Activated gamma-delta T cell treated with anti-CD3 and anti-CD28 coated beads, Interleukin-2, amount 50 U/mL, for 16 hours (primary cell): ENCODE measurements around the gene NR1D2.
"Not testable (repeated sequence)": the region's sequence is repeated elsewhere in the genome, so short reads cannot be mapped to it uniquely, and the experiment has no call there.

Experiments
- DNase-seq: peaks from one replicate; pipeline ENCODE4 v3.0.0-alpha.2; 2020; ENCODE audit warnings: low read depth

NR1D2 gene

GRCh38 chr3:23944861-23945662 is at the start of gene NR1D2:
TSS of gene NR1D2 (plus strand) at chr3:23945286. CDS start at chr3:23945579, 293 bp downstream.
- peak; percentile 68 for DNase-seq

DNA sequence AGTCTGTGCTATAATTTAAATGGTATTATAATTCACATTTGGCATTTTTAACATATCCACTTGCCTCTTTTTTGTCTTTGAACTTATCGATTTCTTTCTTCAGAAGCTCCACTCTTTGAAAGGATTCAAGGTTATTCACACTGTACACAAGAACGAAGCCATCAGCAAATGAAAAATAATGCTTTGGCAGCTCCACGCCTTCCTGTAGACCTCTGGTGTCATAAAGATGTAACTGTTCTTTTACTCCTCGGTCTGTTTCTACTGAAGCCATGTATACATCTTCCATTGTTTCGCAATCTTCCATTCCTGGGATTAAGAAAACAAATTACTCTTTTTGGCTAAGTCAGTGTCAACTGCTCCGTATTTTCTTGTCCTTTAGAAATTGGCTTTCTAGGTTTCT is 44.3 kb upstream of the NR1D2 start:
- DNase-seq: no peak

DNA sequence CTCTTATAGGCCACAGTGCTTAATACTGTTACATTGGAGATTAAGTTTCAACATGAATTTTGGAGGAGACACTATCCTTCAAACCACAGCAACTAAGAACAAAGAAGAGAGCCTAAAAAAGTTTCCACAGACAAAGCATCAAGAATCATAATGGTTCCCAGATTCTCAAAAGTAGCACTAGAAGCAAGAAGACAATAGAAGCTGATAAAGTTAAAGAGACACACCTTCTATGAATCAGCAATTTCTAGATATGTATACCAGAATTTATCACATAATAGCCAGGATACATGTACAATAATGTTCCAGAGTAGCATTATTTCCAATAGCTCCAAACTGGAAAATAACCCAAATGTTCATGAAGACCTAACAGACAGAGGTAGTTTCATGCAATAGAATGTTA is 40.5 kb upstream of the NR1D2 start:
- no peak for DNase-seq

GRCh38 chr3:23909341-23909740 is 35.7 kb upstream of the NR1D2 start:
- DNase-seq: no peak

- no peak for DNase-seq
These were observed 33.7 kb upstream of the NR1D2 start for GRCh38 chr3:23911397-23911796.

DNA sequence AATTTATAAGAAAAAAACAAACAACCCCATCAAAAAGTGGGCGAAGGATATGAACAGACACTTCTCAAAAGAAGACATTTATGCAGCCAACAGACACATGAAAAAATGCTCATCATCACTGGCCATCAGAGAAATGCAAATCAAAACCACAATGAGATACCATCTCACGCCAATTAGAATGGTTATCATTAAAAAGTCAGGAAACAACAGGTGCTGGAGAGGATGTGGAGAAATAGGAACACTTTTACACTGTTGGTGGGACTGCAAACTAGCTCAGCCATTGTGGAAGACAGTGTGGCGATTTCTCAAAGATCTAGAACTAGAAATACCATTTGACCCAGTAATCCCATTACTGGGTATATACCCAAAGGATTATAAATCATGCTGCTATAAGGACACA is 32.8 kb upstream of the NR1D2 start:
- DNase-seq: not testable (repeated sequence)

DNA sequence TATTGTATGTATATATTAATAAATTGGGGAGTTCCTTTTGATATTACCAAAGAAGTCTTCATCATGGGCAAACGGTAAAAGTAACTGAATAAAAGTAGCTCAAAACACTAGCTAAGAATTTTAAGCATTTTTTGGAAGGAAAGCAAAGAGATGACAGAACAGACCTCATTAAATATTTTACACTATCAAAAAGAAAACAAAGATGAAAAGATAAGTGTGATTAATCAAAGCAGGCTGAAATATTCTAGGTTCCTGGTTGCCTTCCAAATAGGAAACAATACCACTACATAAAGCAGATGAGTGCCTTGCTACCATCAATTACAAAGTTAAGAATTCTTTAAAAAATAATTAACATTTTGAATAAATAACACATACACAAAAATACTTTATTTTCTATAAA is 31.9 kb upstream of the NR1D2 start:
- DNase-seq: no peak

GRCh38 chr3:23913873-23914743 is 31.0 kb upstream of the NR1D2 start:
- DNase-seq: no peak

- DNase-seq: no peak
These were observed 29.5 kb upstream of the NR1D2 start for GRCh38 chr3:23915537-23916108.

GRCh38 chr3:23916152-23916885 is 28.8 kb upstream of the NR1D2 start:
- no peak for DNase-seq

GRCh38 chr3:23916886-23917678 is 28.0 kb upstream of the NR1D2 start, which contains the start of the genes NKIRAS1 and RPL15:
TSS of gene NKIRAS1 (minus strand) at chr3:23916990. CDS start at chr3:23910904, 6,086 bp downstream.
TSS of gene RPL15 (plus strand) at chr3:23917132. CDS start at chr3:23917860, 728 bp downstream.
- peak; percentile 96 for DNase-seq

DNA sequence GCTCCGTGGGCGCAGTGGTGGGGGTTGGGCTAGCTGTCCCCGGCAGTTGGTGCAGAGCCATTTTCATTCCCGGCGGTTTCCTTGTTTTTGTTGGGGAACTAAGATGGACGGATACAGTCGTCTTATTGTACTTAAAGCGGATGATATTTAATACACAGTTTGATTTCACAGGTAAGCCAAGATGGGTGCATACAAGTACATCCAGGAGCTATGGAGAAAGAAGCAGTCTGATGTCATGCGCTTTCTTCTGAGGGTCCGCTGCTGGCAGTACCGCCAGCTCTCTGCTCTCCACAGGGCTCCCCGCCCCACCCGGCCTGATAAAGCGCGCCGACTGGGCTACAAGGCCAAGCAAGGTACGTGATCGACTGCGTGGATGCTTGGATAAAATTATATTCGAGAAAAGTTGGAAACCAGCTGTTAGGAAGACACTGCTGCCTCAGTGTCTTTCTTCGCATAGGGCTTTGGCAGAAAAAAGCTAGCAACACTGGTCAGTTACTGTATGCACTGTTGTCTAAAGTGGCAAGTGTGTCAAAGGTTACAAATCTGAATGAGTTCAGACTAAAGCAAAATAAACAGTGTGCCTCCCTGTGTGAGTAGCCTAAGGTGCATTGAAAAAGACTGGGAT is 27.3 kb upstream of the NR1D2 start:
- not testable (repeated sequence) for DNase-seq

DNA sequence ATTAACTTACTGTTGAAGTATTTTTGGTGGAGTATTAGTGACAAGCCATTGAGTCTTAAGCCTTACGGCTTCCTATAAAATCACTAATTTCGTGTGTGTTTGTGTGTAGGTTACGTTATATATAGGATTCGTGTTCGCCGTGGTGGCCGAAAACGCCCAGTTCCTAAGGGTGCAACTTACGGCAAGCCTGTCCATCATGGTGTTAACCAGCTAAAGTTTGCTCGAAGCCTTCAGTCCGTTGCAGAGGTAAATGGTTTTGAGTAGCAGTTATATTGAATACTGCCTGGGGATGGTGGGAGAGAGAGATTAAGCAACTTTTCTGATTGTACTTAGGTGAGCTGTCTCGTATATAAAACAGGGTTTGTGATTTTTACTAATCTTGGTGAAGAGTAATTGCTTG is 26.8 kb upstream of the NR1D2 start:
- not testable (repeated sequence) for DNase-seq

DNA sequence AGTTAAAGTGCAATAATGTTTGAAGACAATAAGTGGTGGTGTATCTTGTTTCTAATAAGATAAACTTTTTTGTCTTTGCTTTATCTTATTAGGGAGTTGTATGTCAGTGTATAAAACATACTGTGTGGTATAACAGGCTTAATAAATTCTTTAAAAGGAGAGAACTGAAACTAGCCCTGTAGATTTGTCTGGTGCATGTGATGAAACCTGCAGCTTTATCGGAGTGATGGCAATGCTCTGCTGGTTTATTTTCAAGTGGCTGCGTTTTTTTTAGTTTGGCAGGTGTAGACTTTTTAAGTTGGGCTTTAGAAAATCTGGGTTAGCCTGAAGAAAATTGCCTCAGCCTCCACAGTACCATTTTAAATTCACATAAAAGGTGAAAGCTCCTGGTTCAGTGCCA is 25.5 kb upstream of the NR1D2 start:
- DNase-seq: no peak

GRCh38 chr3:23920151-23920655 is 24.9 kb upstream of the NR1D2 start:
- no peak for DNase-seq

GRCh38 chr3:23921052-23921511 is 24.0 kb upstream of the NR1D2 start:
- DNase-seq: no peak

- no peak for DNase-seq
These were observed 21.3 kb upstream of the NR1D2 start for GRCh38 chr3:23923786-23924185.

DNA sequence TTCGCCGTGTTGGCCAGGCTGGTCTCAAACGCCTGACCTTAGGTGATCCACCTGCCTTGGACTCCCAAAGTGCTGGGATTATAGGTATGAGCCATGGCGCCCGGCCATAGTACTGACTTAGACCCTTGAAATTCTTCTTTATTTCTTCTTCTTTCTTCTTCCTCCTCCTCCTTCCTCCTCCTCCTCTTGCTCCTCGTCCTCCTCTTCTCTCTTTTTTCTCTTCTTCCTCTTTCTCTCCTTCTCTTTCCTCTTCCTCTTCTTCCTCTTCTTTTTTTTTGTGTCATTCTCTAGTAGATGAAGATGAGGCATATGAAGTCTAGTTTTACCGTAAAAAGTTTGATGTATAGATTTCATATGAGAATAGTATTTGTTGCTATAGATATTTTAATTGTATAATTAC is 18.8 kb upstream of the NR1D2 start:
- DNase-seq: no peak

DNA sequence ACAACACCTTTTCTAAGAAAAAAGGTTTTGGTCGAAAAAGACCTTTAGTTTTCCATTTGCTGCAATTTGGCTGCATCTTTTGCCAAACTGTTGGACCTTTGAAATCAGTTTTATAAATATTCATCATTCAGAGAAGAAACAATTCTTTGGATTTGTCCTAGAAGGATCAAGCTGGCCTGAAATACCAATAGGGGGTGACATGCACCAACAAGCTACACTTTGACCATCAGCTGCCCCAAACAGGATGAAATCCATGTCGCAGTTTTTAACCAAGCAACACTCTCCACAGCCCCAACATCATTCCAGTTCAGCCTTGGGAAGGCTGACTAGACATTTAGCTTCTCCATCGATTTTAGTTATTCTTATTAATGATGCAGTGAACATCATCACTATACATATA is 18.4 kb upstream of the NR1D2 start:
- DNase-seq: no peak

- DNase-seq: no peak
These were observed 16.6 kb upstream of the NR1D2 start for GRCh38 chr3:23928524-23928923.
